Pons (tissue), 1 donor: ENCODE results near the gene ZNF507.

Source experiments
- DNase-seq: peaks from one replicate; pipeline ENCODE4 v3.0.0-alpha.2; 2016; ENCODE audit warnings: low spot score

Gene ZNF507

DNA sequence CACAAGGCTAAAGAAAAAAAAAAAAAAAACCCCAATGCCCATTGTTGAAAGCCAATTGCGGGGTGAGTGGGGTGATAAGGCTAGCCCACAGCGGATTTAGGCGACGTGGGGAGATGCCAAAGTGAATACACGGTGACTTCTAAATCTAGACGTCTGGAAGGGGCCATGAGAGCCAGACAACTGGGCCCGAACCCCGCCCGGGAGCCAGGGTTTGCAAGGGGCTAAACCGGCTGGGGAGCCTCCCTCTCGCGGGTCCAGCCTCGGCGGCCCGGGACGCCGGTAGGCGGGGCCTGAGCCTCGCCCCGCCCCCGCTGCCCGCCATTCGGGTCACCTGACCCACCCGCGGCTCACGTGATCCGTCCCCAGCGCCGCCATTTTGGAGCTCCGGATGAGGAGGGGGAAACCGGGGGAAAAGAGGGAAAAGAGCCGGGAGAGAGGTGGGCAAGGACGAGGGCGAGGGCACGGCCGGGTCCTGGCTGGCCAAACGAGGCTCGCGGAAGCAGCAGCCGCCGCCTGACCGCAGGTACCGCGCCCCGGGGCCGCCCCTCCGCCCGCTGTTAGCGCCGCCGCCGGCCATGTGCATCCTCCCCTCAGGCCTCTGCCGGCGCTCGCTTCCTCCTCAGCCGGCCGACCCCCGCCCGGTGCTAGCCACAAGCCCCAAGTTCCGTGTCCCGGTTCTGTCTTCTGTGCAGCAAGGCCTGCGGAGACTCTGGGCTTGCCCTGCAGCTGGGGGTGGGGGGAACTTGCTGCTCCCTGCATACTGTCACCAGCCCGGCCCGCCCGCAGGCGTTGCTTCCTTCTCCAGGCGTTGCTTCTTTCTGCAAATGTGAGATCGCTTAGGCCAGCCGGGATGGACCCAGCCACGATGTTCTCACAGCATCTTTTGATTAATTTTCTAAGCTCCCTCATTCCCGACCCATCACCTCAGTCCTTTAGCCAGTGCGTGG, at the start of gene ZNF507:
Gene ZNF507 (plus strand): TSS at position 350 of the 947 bp plus-strand sequence. CDS start 7,221 bp downstream, outside the sequence.
- peak; percentile 64 for DNase-seq

DNA sequence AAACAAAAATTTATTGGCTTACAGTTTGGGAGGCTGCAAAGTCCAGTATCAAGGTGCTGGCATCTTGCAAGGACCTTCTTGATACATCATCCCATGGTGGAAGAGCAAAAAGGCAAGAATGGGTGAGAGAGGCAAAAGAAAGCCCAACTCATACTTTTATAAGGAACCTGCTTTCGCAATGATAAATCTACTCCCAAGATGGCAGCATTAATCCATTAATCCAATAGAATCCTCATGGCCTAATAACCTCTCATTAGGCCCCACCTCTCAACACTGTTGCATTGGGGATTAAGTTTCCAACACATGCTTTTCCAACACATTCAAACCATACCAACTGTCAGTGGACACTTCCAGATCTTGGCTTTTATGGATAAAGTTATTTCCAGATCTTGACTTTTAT, 48.7 kb upstream of the ZNF507 start:
- no peak for DNase-seq

DNA sequence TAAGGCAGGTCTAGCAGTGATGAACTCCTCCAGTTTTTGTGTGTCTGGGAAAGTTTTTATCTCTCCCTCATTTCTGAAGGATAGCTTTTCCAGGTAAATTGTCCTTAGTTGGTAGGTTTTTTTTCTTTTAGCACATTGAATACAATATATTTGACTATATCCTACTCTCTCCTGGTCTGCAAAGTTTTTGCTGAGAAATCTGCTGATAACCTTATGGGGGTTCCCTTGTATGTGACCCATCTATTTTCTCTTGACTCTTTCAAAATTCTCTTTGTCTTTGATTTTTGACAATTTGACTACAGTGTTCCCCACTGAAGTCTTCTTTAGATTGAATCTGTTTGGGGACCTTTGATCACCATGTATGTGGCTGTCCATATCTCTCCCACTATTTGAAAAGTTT, 42.6 kb upstream of the ZNF507 start:
- DNase-seq, result no peak

DNA sequence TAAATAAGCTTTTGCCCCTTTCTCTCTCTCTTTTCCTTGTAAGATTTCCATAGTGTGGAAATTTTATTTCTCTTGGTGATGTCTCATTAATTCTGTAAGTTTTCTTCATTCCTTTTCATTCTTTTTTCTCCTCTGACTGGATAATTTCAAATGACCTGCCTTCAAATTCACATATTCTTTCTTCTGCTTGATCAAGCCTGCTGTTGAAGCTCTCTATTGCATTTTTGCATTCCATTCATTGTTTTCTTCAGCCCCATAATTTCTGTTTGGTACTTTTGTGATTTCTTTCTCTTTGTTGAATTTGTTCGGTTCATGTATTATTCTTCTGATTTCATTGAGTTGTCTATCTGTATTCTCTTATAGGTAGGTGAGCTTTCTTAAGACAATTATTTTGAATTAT, 42.2 kb upstream of the ZNF507 start:
- no peak for DNase-seq

DNA sequence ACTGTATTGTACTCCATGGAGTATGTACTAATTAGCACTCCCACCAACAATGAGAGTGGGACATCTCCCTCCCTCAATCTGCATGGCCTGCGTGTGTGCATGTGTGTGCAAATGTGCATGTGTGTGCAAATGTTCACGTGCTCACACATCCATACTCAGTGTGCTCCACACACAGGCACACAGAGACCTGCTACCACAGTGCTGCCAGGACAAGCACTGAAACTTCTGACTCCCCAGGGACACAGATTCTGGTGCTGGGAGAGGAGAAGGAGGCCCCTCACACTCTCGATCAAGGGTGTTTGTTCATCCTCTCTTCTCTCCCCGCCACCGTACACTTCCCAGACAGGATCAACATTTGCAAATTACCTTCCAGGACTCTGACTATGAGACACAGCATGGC, 37.8 kb upstream of the ZNF507 start:
- no peak for DNase-seq

GRCh38 chr19:32308431-32309077, 36.9 kb upstream of the ZNF507 start:
- DNase-seq, result no peak

- no peak for DNase-seq
Measured at GRCh38 chr19:32309711-32310390, 35.6 kb upstream of the ZNF507 start.

DNA sequence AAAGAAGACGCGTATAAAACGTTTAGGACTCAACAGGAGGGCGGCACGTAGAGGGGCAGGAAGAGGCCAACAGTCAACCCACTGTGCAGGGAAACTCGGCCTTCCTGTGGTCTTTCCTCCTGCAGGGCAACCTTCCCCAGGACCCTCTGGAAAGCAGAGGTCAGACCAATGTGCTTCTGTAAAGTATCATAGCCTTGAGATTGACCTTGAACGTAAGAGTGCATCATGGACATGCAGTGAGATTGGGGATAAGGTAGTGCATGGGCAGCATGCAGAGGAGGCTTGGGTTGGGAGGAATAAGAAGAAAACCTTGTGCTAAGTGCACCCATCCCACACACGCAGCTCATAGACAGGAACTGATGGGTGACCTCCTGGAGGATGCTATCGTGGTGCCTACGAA, 34.0 kb upstream of the ZNF507 start:
- DNase-seq, result no peak

DNA sequence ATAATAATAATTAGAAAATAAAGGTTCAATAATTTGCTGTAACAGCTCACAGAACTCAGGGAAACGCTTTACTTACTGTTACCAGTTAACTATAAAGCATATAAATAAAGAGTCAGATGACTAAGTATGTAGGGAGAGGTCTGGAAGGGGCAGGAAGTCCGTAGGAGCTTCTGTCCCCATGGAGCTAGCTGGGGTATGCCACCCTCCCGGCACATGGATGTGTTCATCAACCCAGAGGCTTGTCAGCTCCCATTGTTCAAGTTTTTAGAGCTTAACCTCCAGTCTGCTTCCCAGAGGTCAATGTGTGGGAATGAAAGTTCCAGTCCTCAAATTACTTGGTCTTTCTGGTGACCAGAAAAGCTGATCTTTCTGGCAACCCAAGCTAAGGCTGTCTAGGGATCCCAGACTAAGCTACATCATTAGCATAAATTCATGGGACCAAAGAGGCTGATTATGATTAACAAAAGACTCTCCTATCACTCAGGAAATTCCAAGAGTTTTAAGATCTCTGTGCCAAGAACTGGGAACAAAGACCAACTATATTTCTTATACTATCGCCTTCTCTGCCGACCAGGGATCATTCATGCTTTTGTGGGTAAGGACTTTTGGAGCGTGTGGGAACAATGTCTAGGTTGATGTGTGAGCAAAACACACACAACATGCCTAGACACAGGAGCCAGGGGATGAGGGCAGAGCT, 31.7 kb upstream of the ZNF507 start:
- no peak for DNase-seq

- DNase-seq, result no peak
Measured at GRCh38 chr19:32316034-32316433, 29.4 kb upstream of the ZNF507 start.

DNA sequence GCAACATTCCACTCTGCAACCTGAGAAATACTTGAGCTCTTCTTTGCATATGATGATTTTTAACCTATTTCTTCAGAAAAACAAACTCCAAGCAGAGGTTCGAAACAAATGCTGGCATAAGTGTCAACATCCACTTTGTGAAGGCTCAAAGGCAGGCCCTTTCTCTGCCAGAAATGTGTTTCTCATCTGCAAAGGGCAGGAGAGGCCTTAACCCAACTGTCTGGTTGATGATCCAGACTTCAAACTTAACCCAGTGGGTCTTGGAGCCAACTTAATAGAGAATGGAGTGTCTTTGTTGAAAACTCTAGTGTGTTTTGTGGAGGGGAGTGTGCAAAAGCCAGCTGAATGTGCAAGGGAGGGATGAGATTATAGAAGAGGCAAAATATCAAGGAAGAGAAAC, 28.3 kb upstream of the ZNF507 start:
- DNase-seq, result no peak

DNA sequence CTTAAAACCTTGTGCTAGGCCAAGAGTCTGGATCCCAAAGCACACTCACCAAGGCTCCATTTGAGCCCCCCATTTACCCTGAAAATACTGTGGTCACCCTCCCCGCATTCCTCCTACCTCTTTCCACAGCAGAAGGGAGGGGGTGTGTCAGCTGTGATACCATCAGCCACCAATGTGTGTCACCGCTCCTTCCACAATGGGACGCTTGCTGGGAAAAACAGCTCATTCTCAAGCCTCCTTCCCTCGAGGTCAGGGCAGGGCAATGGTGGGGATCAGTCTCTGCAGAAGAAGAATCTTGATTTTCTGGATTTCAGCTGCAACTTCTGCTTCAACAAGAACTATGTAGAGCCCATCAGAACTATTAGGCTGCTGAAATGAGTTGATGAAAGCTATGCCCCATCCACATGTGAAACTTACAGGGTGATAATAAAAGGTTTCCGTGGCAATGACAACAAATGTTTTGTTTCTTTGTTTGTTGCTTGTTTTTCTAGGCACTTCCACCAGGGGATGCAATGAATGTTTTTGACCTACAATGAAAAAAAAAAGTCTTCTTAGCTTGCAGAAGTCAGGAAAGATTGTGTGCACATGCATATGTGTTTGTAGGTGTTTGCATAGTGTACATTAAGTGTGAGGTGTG, 26.4 kb upstream of the ZNF507 start:
- DNase-seq, result peak; percentile 60

GRCh38 chr19:32322541-32322940, 22.9 kb upstream of the ZNF507 start:
- DNase-seq, result no peak

DNA sequence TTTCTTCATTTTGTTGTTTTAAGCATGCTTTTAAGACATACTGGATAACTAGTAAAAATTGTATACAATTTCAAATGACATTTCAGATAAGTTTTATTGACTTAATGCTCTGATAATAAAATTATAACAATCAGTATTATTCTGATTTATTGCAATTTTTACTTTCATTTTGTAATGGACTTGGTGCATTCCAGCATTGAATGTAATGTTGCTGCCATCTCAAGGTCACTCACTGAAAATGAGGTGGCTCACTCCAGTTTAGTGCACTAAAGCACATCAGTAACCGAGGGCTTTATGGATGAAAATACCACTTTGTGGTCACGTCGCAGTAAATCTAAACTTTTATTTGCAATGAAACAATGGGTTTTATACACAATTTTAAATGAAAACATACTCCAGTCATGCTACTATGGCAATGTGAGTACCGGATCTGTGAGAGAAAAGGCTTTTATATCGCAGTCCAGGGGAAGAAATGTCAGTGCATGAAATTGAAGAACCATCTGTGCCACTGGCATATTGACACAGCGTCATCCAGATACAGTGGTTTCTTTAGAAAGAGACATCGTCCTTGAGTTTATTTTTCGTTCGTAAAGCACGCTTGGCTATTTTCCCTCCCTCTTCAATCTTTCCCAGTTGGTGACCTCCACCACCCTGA, 20.7 kb upstream of the ZNF507 start:
- DNase-seq, result peak; percentile 63

- no peak for DNase-seq
Measured at GRCh38 chr19:32330213-32330857, 15.1 kb upstream of the ZNF507 start.

DNA sequence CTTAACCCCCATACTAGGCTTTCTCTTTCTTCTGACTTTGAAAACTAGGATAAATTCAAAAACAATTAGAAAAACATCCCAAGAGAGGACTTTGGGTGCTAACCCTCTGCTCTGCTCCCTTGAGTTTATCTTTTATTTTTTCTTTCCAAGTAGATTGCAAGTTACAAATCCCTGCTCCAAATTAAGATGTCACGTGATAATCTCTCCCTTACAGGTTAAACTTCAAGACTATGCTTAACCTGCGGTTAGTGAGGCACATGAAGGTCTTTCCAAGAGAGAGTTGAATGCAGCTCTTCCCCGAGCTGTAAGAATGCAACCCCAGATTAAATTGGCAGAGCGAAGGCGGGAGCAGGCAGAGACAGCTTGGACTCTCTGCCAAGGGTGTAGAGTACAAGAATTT, 12.2 kb upstream of the ZNF507 start:
- DNase-seq, result no peak

DNA sequence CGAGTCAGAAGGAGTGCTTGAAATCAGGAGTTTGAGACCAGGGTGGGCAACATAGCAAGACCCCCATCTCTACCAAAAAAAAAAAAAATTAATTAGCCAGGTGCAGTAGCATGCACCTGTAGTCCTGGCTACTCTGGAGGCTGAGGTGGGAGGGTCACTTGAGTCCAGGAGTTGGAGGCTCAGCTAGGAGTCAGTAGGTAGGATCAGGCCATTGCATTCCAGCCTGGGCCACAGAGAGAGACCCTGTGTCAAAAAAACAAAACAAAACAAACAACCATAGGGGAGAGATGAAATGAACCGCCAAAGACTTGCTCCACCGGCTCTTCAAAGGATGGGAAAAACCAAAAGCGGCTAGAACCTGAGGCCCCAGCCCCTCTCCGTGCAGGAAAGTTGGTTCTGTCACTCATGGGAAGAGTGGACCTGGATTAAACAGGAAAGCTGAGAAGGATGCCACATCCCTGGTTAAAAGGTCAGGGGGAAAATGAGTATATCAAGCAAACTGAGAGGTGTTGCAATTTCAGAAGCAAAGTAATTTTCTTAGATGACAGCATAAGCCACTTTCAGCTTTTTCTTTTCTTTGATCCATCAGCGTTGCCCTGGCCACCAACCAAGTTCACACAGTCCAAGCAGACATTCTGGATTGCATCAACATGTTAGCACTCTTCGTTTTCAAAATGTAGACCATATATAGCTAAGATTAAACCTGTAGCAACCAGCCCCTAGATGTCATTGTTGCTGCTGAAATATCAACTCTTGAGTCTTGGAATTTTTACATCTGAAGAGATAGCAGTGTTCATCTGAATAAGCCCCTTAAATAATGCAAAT, 8.9 kb upstream of the ZNF507 start:
- DNase-seq, result peak; percentile 50

DNA sequence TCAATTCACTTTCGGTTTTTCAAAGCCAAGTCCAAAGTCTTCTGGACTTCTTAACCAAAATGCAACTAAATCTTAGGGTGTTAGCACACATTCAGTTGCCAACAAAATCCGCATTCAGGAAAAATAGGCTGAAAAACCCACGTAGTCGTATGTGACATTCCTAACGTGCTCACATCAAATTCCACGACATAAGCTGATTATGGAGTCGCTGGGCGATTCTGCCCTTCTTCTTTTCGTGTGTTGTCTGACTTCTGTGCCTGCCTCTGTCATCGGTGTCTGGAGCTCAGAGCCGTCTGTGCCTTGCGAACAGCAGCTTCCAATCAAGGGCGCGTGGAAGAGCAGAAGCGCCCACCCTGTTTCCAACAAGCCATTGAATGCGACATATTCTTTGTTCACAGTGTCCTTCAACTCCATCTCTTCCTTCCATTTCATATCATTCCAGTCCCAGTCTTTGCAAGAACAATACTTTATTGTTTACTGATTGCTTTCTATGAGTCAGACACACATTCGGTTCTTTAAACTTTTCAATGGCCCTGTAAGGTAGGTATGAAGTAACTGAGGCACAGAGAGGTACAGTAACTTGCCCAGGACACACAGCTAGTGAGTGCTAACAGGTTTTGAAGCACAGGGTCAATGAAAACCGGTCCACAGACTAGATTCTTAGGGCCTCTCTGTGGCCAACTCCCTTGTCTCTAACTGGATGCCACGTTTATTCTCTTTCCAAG, 8.2 kb upstream of the ZNF507 start:
- peak; percentile 36 for DNase-seq

- DNase-seq, result no peak
Measured at GRCh38 chr19:32339423-32339822, 6.0 kb upstream of the ZNF507 start.
